HCT116 (cell line): ENCODE measurements around the gene STPG1. TPM values are rescaled to one million over a fixed set of nuclear protein-coding genes. Genes with fewer than 3 reads are reported as not detected.

Experiments
- ATAC-seq: fragments of 200-7000 bp; cut with Tn5 transposase; 2 replicates; pipeline ENCODE4 v1.9.1; 2020; ENCODE audit warnings: mild to moderate bottlenecking, moderate library complexity
- BruUV-seq: library from RNA; stranded (reverse); fragments of 400-500 nt; replicated peaks from 2 replicates; lab custom pipeline; 2021; lab: Mats Ljungman, UMichigan
- CTCF ChIA-PET: fragments of 300-600 bp; sonication (Branson Sonifier 250); formaldehyde crosslinking; loops from one replicate; lab custom pipeline; 2021; ENCODE audit warnings: antibody characterized with exemption; lab: Charles Lee
- POLR2A ChIA-PET: fragments of 300-600, 350-600 bp; sonication (Branson Sonifier 250); formaldehyde crosslinking; loops from one replicate; lab custom pipeline; 2021; ENCODE audit warnings: antibody characterized with exemption; lab: Charles Lee
- RAD21 ChIA-PET, 2 experiments: fragments of 300-600 bp; sonication (Branson Sonifier 250); formaldehyde crosslinking; loops; one replicate each; lab custom pipeline; 2023; ENCODE audit warnings: low total read pairs in 2 of 2; ENCODE audit not compliant: uncharacterized antibody in 2 of 2, unreplicated experiment in 2 of 2, low non-redundant PET in 1 of 2; lab: Charles Lee
- DNase-seq: peaks from one replicate; pipeline ENCODE4 v3.0.0-alpha.2; 2010; ENCODE audit warnings: low read depth, low spot score
- H2AFZ ChIP-seq: fragments of 200-600 bp; shearing (Covaris generic), sonication (generic); 2 replicates; pipeline ENCODE4 v1.6.1; 2017; ENCODE audit warnings: low read depth, mixed run types, mixed read lengths, antibody characterized with exemption, low read length; ENCODE audit not compliant: poor library complexity, severe bottlenecking
- H3K27ac ChIP-seq: 2 replicates; pipeline ENCODE4 v1.5.1; 2012; ENCODE audit warnings: low read depth, low read length
- H3K27me3 ChIP-seq: fragments of 200-600 bp; sonication (generic); 2 replicates; pipeline ENCODE4 v1.6.1; 2016; ENCODE audit warnings: mixed run types, low read length, mixed read lengths; ENCODE audit not compliant: insufficient read depth
- H3K36me3 ChIP-seq, 2 experiments: fragments of 200-500 bp in 1 of 2; fragments of 200-600 bp in 1 of 2; sonication (Bioruptor generic) in 1 of 2; sonication (generic) in 1 of 2; 2 replicates each; pipeline versions ENCODE4 v1.5.1 to v1.6.1; 2014 to 2016; ENCODE audit warnings: low read length in 2 of 2, inconsistent platforms in 1 of 2, mixed read lengths in 1 of 2, mixed run types in 1 of 2; ENCODE audit not compliant: insufficient read depth in 2 of 2, control insufficient read depth in 1 of 2
- H3K4me1 ChIP-seq, 2 experiments: fragments of 200-600 bp in 1 of 2; sonication (generic) in 1 of 2; 2 replicates each; pipeline versions ENCODE4 v1.5.1 to v1.6.1; 2012 to 2017; ENCODE audit warnings: low read length in 2 of 2, inconsistent platforms in 1 of 2, mild to moderate bottlenecking in 1 of 2, mixed read lengths in 1 of 2, mixed run types in 1 of 2, moderate library complexity in 1 of 2; ENCODE audit not compliant: insufficient read depth in 2 of 2, control insufficient read depth in 1 of 2
- H3K4me2 ChIP-seq: fragments of 200-600 bp; sonication (generic); 2 replicates; pipeline ENCODE4 v1.6.1; 2017; ENCODE audit warnings: mixed run types, low read length, mixed read lengths
- H3K4me3 ChIP-seq, 2 experiments: fragments of 200-600 bp in 1 of 2; sonication (generic) in 1 of 2; replicated peaks in 1 of 2; 2 replicates each; pipeline ENCODE4 v1.5.1; 2011 to 2016; ENCODE audit warnings: low read length in 2 of 2, control low read depth in 1 of 2, low read depth in 1 of 2, mild to moderate bottlenecking in 1 of 2, mixed read lengths in 1 of 2, mixed run types in 1 of 2
- H3K79me2 ChIP-seq: fragments of 200-600 bp; sonication (generic); 2 replicates; pipeline ENCODE4 v1.6.1; 2017; ENCODE audit warnings: mild to moderate bottlenecking, mixed run types, low read length, moderate library complexity, mixed read lengths; ENCODE audit not compliant: insufficient read depth
- H3K9ac ChIP-seq: fragments of 200-600 bp; sonication (generic); 2 replicates; pipeline ENCODE4 v1.6.1; 2016; ENCODE audit warnings: low read length, mixed read lengths
- H3K9me2 ChIP-seq: fragments of 200-600 bp; sonication (generic), shearing (Covaris generic); 2 replicates; pipeline ENCODE4 v1.6.1; 2017; ENCODE audit warnings: mixed run types, mild to moderate bottlenecking, moderate library complexity; ENCODE audit not compliant: insufficient read depth
- H3K9me3 ChIP-seq, 2 experiments: fragments of 200-500 bp in 1 of 2; fragments of 200-600 bp in 1 of 2; sonication (Bioruptor generic) in 1 of 2; sonication (generic) in 1 of 2; 2 replicates each; pipeline ENCODE4 v1.6.1; 2014 to 2017; ENCODE audit warnings: low read length in 2 of 2, mixed read lengths in 2 of 2, inconsistent platforms in 1 of 2, low read depth in 1 of 2, mild to moderate bottlenecking in 1 of 2, mixed run types in 1 of 2, moderate library complexity in 1 of 2; ENCODE audit not compliant: control insufficient read depth in 1 of 2, insufficient read depth in 1 of 2
- H4K20me1 ChIP-seq: fragments of 200-600 bp; sonication (generic), shearing (Covaris generic); 2 replicates; pipeline ENCODE4 v1.6.1; 2017; ENCODE audit warnings: mixed run types, mild to moderate bottlenecking, moderate library complexity; ENCODE audit not compliant: insufficient read depth
- ATF3 ChIP-seq: IDR thresholded peaks from 2 replicates; pipeline ENCODE4 v1.6.1; 2012
- CBX3 ChIP-seq: IDR thresholded peaks from 2 replicates; pipeline ENCODE4 v1.6.1; 2012; ENCODE audit warnings: low read depth
- CEBPB ChIP-seq: IDR thresholded peaks from 2 replicates; pipeline ENCODE4 v1.6.1; 2012; ENCODE audit warnings: low read depth
- CTCF ChIP-seq, 3 experiments: fragments of 200-600 bp in 1 of 3; sonication (generic) in 1 of 3; IDR thresholded peaks in 2 of 3; conservative IDR thresholded peaks in 1 of 3; 2 replicates each; pipeline ENCODE4 v1.5.1; 2012 to 2017; ENCODE audit warnings: low read depth in 2 of 3, low read length in 2 of 3, antibody characterized with exemption in 1 of 3, borderline replicate concordance in 1 of 3, control low read depth in 1 of 3, mild to moderate bottlenecking in 1 of 3, mixed read lengths in 1 of 3, mixed run types in 1 of 3, moderate library complexity in 1 of 3; ENCODE audit not compliant: insufficient read depth in 1 of 3
- ELF1 ChIP-seq: IDR thresholded peaks from 2 replicates; pipeline ENCODE4 v1.6.1; 2012; ENCODE audit warnings: low read depth, borderline replicate concordance
- EZH2 ChIP-seq: fragments of 200-600 bp; sonication (generic); IDR thresholded peaks from 2 replicates; pipeline ENCODE4 v1.6.1; 2017; ENCODE audit warnings: antibody characterized with exemption, mixed run types
- EZH2phosphoT487 ChIP-seq: fragments of 200-600 bp; IDR thresholded peaks from 2 replicates; pipeline ENCODE4 v1.6.1; 2018; ENCODE audit warnings: antibody characterized with exemption, borderline replicate concordance
- FOSL1 ChIP-seq: IDR thresholded peaks from 2 replicates; pipeline ENCODE4 v1.6.1; 2012; ENCODE audit warnings: low read depth
- JUND ChIP-seq: IDR thresholded peaks from 2 replicates; pipeline ENCODE4 v1.6.1; 2012
- MAX ChIP-seq: IDR thresholded peaks from 2 replicates; pipeline ENCODE4 v1.6.1; 2012
- POLR2A ChIP-seq: IDR thresholded peaks from 2 replicates; pipeline ENCODE4 v1.7.0; 2011; ENCODE audit warnings: borderline replicate concordance; ENCODE audit not compliant: insufficient read depth, insufficient read length; ENCODE audit errors: extremely low read depth
- POLR2AphosphoS5 ChIP-seq: IDR thresholded peaks from 2 replicates; pipeline ENCODE4 v1.6.1; 2011; ENCODE audit warnings: mild to moderate bottlenecking, low read depth, low read length, moderate library complexity
- RAD21 ChIP-seq: IDR thresholded peaks from 2 replicates; pipeline ENCODE4 v1.6.1; 2012; ENCODE audit warnings: low read depth, mild to moderate bottlenecking
- SIN3A ChIP-seq: IDR thresholded peaks from 2 replicates; pipeline ENCODE4 v1.6.1; 2012; ENCODE audit warnings: low read depth
- SP1 ChIP-seq: IDR thresholded peaks from 2 replicates; pipeline ENCODE4 v1.6.1; 2012; ENCODE audit warnings: low read depth
- SRF ChIP-seq: IDR thresholded peaks from 2 replicates; pipeline ENCODE4 v1.6.1; 2012; ENCODE audit warnings: low read depth
- YY1 ChIP-seq: IDR thresholded peaks from 2 replicates; pipeline ENCODE4 v1.6.1; 2011; ENCODE audit warnings: low read length, low read depth, moderate library complexity, mild to moderate bottlenecking; ENCODE audit not compliant: insufficient replicate concordance; ENCODE audit errors: extremely low read depth
- ZBTB33 ChIP-seq: IDR thresholded peaks from 2 replicates; pipeline ENCODE4 v1.6.1; 2011; ENCODE audit warnings: mild to moderate bottlenecking, low read length, moderate library complexity; ENCODE audit not compliant: insufficient replicate concordance; ENCODE audit errors: extremely low read depth
- ZFX ChIP-seq: fragments of 450-650 bp; IDR thresholded peaks from 2 replicates; pipeline ENCODE4 v1.6.1; 2017
- intact Hi-C: fragments of 100-400 bp; cut with micrococcal nuclease; formaldehyde crosslinking; loops from 2 replicates; pipeline ENCODE4 v1.10.0; 2022
- total RNA-seq: library from RNA; stranded (reverse); gene quantifications from one replicate; pipeline ENCODE4 v1.2.1, GENCODE V29; 2021; ENCODE audit not compliant: unreplicated experiment

STPG1 gene
- total RNA-seq, 1 experiment from 2014 or later: 13.4 TPM

- Histone ChIP-seq H3K4me3 (no peak overlapping the region), H3K27me3 (no peaks in the 10 kb centered on the region), H3K4me1 (peaks cover 6 to 38% of the 10 kb centered on the region in 2 experiments), H3K79me2 (no peaks in the 10 kb centered on the region), H3K9me2 (no peaks in the 10 kb centered on the region), H3K4me2 (no peak overlapping the region), H3K27ac (no peak overlapping the region), H3K36me3 (peaks cover 0 to 1% of the 10 kb centered on the region in 2 experiments; a peak in 1 of 4 replicates), H2AFZ (no peak overlapping the region), H4K20me1 (no peaks in the 10 kb centered on the region), H3K9ac (no peak overlapping the region), H3K9me3 (no peaks in the 10 kb centered on the region)
- ChIA-PET RAD21 (no interaction called here), CTCF (interaction anchor here (0.8 to 1.9 kb wide), 3 partner anchors 8 to 172 kb away, joined by 3 to 5 read pairs (median 3); no protein-coding TSS in a partner anchor), POLR2A (no interaction called here)
- TF ChIP-seq YY1 (no peak), CEBPB (no peak), JUND (no peak), EZH2 (no peak), POLR2A (no peak), FOSL1 (no peak), MAX (no peak), SIN3A (no peak), ZBTB33 (no peak), CBX3 (no peak), ZFX (no peak), SP1 (no peak), POLR2AphosphoS5 (no peak), SRF (no peak), ELF1 (no peak), ATF3 (no peak), RAD21 (no peak), CTCF (IDR thresholded peaks at IDR 0.05 in 2 of 3, conservative IDR thresholded peaks at IDR 0.05 in 1 of 3; ENCODE audit: borderline replicate concordance in 1 of 3, insufficient read depth in 1 of 3, low read depth in 2 of 3, low read length in 2 of 3) (no peak), EZH2phosphoT487 (no peak)
- DNase-seq (no peak), ATAC-seq (no peak)
- no TSS peak for BruUV-seq
- intact Hi-C loops: no loop called here
Measured at GRCh38 chr1:24373710-24374109, 39.9 kb downstream of the STPG1 start.
